AG10803 (cell line): ENCODE data around the gene SHROOM2.

Experiments
- DNase-seq: peaks from one replicate; pipeline ENCODE4 v3.0.0; 2010; ENCODE audit warnings: low read depth
- H3K4me3 ChIP-seq: 2 replicates; pipeline ENCODE4 v1.5.1; 2011; ENCODE audit warnings: mild to moderate bottlenecking, low read length, control low read depth
- CTCF ChIP-seq: conservative IDR thresholded peaks from 2 replicates; pipeline ENCODE4 v1.5.1; 2011; ENCODE audit warnings: mild to moderate bottlenecking, low read length, control low read depth, inconsistent platforms

The SHROOM2 gene

GRCh38 chrX:9816084-9816700, 30.0 kb downstream of the SHROOM2 start:
- H3K4me3 ChIP-seq: no peak overlapping the region
- DNase-seq: no peak
- TF ChIP-seq CTCF: no peak

GRCh38 chrX:9821572-9821971, 35.3 kb downstream of the SHROOM2 start:
- no peak for DNase-seq
- no peak for TF ChIP-seq CTCF
- no peak overlapping the region for H3K4me3 ChIP-seq

GRCh38 chrX:9824554-9824953, 38.3 kb downstream of the SHROOM2 start:
- no peak for TF ChIP-seq CTCF
- no peak for DNase-seq
- H3K4me3 ChIP-seq: no peak overlapping the region

GRCh38 chrX:9825129-9825790, 39.0 kb downstream of the SHROOM2 start:
- no peak for TF ChIP-seq CTCF
- H3K4me3 ChIP-seq: no peak overlapping the region
- DNase-seq: no peak

- no peak for DNase-seq
- TF ChIP-seq CTCF: no peak
- no peak overlapping the region for H3K4me3 ChIP-seq
Observed at GRCh38 chrX:9825966-9826365, 39.7 kb downstream of the SHROOM2 start.

GRCh38 chrX:9829308-9830267, 43.4 kb downstream of the SHROOM2 start:
- no peak for TF ChIP-seq CTCF
- DNase-seq: no peak

GRCh38 chrX:9832811-9833210, 46.6 kb downstream of the SHROOM2 start:
- H3K4me3 ChIP-seq: no peak overlapping the region
- no peak for DNase-seq
- no peak for TF ChIP-seq CTCF

More at GRCh38 chrX:9829308-9830267, 43.4 kb downstream of the SHROOM2 start:
- H3K4me3 ChIP-seq: no peak overlapping the region
